Measurements from ENCODE around the gene FLYWCH2.
"Not testable (repeated sequence)": the region's sequence is repeated elsewhere in the genome, so short reads cannot be mapped to it uniquely, and the experiment has no call there.

The FLYWCH2 gene

GRCh38 chr16:2899564-2900072 lies 16.6 kb downstream of the FLYWCH2 start:
- Histone ChIP-seq H3K36me3 (ENCODE audit: control insufficient read depth, insufficient read depth, low read length) (peaks cover 4% of the 10 kb centered on the region), H3K27ac (ENCODE audit: low read depth, low read length) (no peak overlapping the region), H3K27me3 (ENCODE audit: control insufficient read depth, insufficient read depth, low read length) (no peaks in the 10 kb centered on the region), H3K4me3 (ENCODE audit: low read length) (no peak overlapping the region), H3K9ac (ENCODE audit: low read length) (no peak overlapping the region), H3K4me1 (ENCODE audit: control insufficient read depth, insufficient read depth, low read length) (no peaks in the 10 kb centered on the region)

- H3K27me3 ChIP-seq (ENCODE audit: control insufficient read depth, insufficient read depth, low read length): no peaks in the 10 kb centered on the region
- no peak overlapping the region for H3K9ac ChIP-seq (ENCODE audit: low read length)
- H3K36me3 ChIP-seq (ENCODE audit: control insufficient read depth, insufficient read depth, low read length): peaks cover 4% of the 10 kb centered on the region
- H3K4me3 ChIP-seq (ENCODE audit: low read length): no peak overlapping the region
- H3K27ac ChIP-seq (ENCODE audit: low read depth, low read length): no peak overlapping the region
- peaks cover 4% of the 10 kb centered on the region for H3K4me1 ChIP-seq (ENCODE audit: control insufficient read depth, insufficient read depth, low read length)
Measured at GRCh38 chr16:2900526-2901075, 17.6 kb downstream of the FLYWCH2 start.

- Histone ChIP-seq H3K4me1 (ENCODE audit: control insufficient read depth, insufficient read depth, low read length) (peaks cover 7% of the 10 kb centered on the region), H3K36me3 (ENCODE audit: control insufficient read depth, insufficient read depth, low read length) (no peaks in the 10 kb centered on the region), H3K9ac (ENCODE audit: low read length) (no peak overlapping the region), H3K27ac (ENCODE audit: low read depth, low read length) (no peak overlapping the region), H3K4me3 (ENCODE audit: low read length) (no peak overlapping the region), H3K27me3 (ENCODE audit: control insufficient read depth, insufficient read depth, low read length) (no peaks in the 10 kb centered on the region)
Measured at GRCh38 chr16:2902337-2903130, 19.5 kb downstream of the FLYWCH2 start.

- Histone ChIP-seq H3K36me3 (ENCODE audit: control insufficient read depth, insufficient read depth, low read length) (no peaks in the 10 kb centered on the region), H3K4me3 (ENCODE audit: low read length) (peak overlapping the region; percentile 100), H3K9ac (ENCODE audit: low read length) (peak overlapping the region; percentile 66), H3K4me1 (ENCODE audit: control insufficient read depth, insufficient read depth, low read length) (peaks cover 7% of the 10 kb centered on the region), H3K27ac (ENCODE audit: low read depth, low read length) (peak overlapping the region; percentile 76), H3K27me3 (ENCODE audit: control insufficient read depth, insufficient read depth, low read length) (no peaks in the 10 kb centered on the region)
Measured at GRCh38 chr16:2904100-2904921, 21.3 kb downstream of the FLYWCH2 start.

- H3K9ac ChIP-seq (ENCODE audit: low read length): peak overlapping the region; percentile 66
- no peaks in the 10 kb centered on the region for H3K27me3 ChIP-seq (ENCODE audit: control insufficient read depth, insufficient read depth, low read length)
- H3K36me3 ChIP-seq (ENCODE audit: control insufficient read depth, insufficient read depth, low read length): no peaks in the 10 kb centered on the region
- peak overlapping the region; percentile 100 for H3K4me3 ChIP-seq (ENCODE audit: low read length)
- H3K4me1 ChIP-seq (ENCODE audit: control insufficient read depth, insufficient read depth, low read length): peaks cover 7% of the 10 kb centered on the region
- peak overlapping the region; percentile 76 for H3K27ac ChIP-seq (ENCODE audit: low read depth, low read length)
Measured at GRCh38 chr16:2904922-2905240, 21.9 kb downstream of the FLYWCH2 start.

- Histone ChIP-seq H3K27me3 (ENCODE audit: control insufficient read depth, insufficient read depth, low read length) (no peaks in the 10 kb centered on the region), H3K4me1 (ENCODE audit: control insufficient read depth, insufficient read depth, low read length) (peaks cover 7% of the 10 kb centered on the region), H3K36me3 (ENCODE audit: control insufficient read depth, insufficient read depth, low read length) (no peaks in the 10 kb centered on the region), H3K4me3 (ENCODE audit: low read length) (peak overlapping the region; percentile 100), H3K9ac (ENCODE audit: low read length) (peak overlapping the region; percentile 66), H3K27ac (ENCODE audit: low read depth, low read length) (peak overlapping the region; percentile 76)
Measured at GRCh38 chr16:2905241-2905987, 22.4 kb downstream of the FLYWCH2 start.

- H3K4me3 ChIP-seq (ENCODE audit: low read length): peak overlapping the region; percentile 1
- no peaks in the 10 kb centered on the region for H3K36me3 ChIP-seq (ENCODE audit: control insufficient read depth, insufficient read depth, low read length)
- H3K27ac ChIP-seq (ENCODE audit: low read depth, low read length): no peak overlapping the region
- no peak overlapping the region for H3K9ac ChIP-seq (ENCODE audit: low read length)
- H3K4me1 ChIP-seq (ENCODE audit: control insufficient read depth, insufficient read depth, low read length): peaks cover 7% of the 10 kb centered on the region
- no peaks in the 10 kb centered on the region for H3K27me3 ChIP-seq (ENCODE audit: control insufficient read depth, insufficient read depth, low read length)
Measured at GRCh38 chr16:2905988-2906387, 23.0 kb downstream of the FLYWCH2 start.

- not testable (repeated sequence) for H3K4me1 ChIP-seq (ENCODE audit: control insufficient read depth, insufficient read depth, low read length); H3K36me3 ChIP-seq (ENCODE audit: control insufficient read depth, insufficient read depth, low read length); H3K27me3 ChIP-seq (ENCODE audit: control insufficient read depth, insufficient read depth, low read length); H3K4me3 ChIP-seq (ENCODE audit: low read length); H3K27ac ChIP-seq (ENCODE audit: low read depth, low read length); H3K9ac ChIP-seq (ENCODE audit: low read length)
Measured at GRCh38 chr16:2907084-2907753, 24.2 kb downstream of the FLYWCH2 start.

- H3K27me3 ChIP-seq (ENCODE audit: control insufficient read depth, insufficient read depth, low read length): no peaks in the 10 kb centered on the region
- no peaks in the 10 kb centered on the region for H3K36me3 ChIP-seq (ENCODE audit: control insufficient read depth, insufficient read depth, low read length)
- H3K9ac ChIP-seq (ENCODE audit: low read length): no peak overlapping the region
- no peak overlapping the region for H3K4me3 ChIP-seq (ENCODE audit: low read length)
- H3K4me1 ChIP-seq (ENCODE audit: control insufficient read depth, insufficient read depth, low read length): peaks cover 10% of the 10 kb centered on the region
- no peak overlapping the region for H3K27ac ChIP-seq (ENCODE audit: low read depth, low read length)
Measured at GRCh38 chr16:2910441-2910969, 27.5 kb downstream of the FLYWCH2 start.

- no peaks in the 10 kb centered on the region for H3K36me3 ChIP-seq (ENCODE audit: control insufficient read depth, insufficient read depth, low read length)
- peak within 1 kb of the TSS; percentile 68 for H3K9ac ChIP-seq (ENCODE audit: low read length)
- peak within 1 kb of the TSS; percentile 89 for H3K27ac ChIP-seq (ENCODE audit: low read depth, low read length)
- H3K27me3 ChIP-seq (ENCODE audit: control insufficient read depth, insufficient read depth, low read length): no peaks in the 10 kb centered on the region
- H3K4me1 ChIP-seq (ENCODE audit: control insufficient read depth, insufficient read depth, low read length): peaks cover 8% of the 10 kb centered on the region
- H3K4me3 ChIP-seq (ENCODE audit: low read length): peak within 1 kb of the TSS; percentile 91
Measured at GRCh38 chr16:2911638-2912329, 28.8 kb downstream of the FLYWCH2 start, which contains the start of gene FLYWCH1. FLYWCH1 (plus strand) TSS chr16:2911931; CDS start chr16:2929686, 17,755 bp downstream.
